Suppressor macrophage treated with lipopolysaccharide for 1 hour (primary cell): ENCODE data around the gene LDLR.
"Not testable (repeated sequence)": the region's sequence is repeated elsewhere in the genome, so short reads cannot be mapped to it uniquely, and the experiment has no call there.

Experiments used
- DNase-seq, 3 donors: peaks; one replicate each; pipeline ENCODE4 v3.0.0-alpha.2; 2020 to 2022

The LDLR gene

GRCh38 chr19:11175920-11176319 is 86.7 kb downstream of the LDLR start:
- no peak for DNase-seq

GRCh38 chr19:11176466-11177193 is 87.4 kb downstream of the LDLR start:
- no peak for DNase-seq

GRCh38 chr19:11177592-11177991 is 88.3 kb downstream of the LDLR start:
- no peak for DNase-seq

GRCh38 chr19:11179145-11179465 is 89.8 kb downstream of the LDLR start:
- DNase-seq: not testable (repeated sequence)

- peak; percentile 75 to 83 (median 81) for DNase-seq
Observed at GRCh38 chr19:11179716-11180297, 90.5 kb downstream of the LDLR start.

- DNase-seq: no peak
Observed at GRCh38 chr19:11180346-11180745, 91.1 kb downstream of the LDLR start.

GRCh38 chr19:11180975-11181374 is 91.7 kb downstream of the LDLR start:
- DNase-seq: not testable (repeated sequence)

- DNase-seq: peak in 1 of 3 donors; percentile 20
Observed at GRCh38 chr19:11181488-11181887, 92.2 kb downstream of the LDLR start.
